ENCODE data around the gene UBR1. TPM values are rescaled to one million over a fixed set of nuclear protein-coding genes. Genes with fewer than 3 reads are reported as not detected.

Gene UBR1
- total RNA-seq, 2 donors from 2014 or later: 21.4 to 26.2 TPM

- Histone ChIP-seq H3K4me1 (peaks cover 10% of the 10 kb centered on the region), H3K9ac (ENCODE audit: low read depth in 2 of 2, low read length in 2 of 2) (peak overlapping the region; percentile 44 to 74), H3K4me3 (peak overlapping the region; percentile 75), H3K36me3 (no peaks in the 10 kb centered on the region), H3K27ac (peak overlapping the region; percentile 89), H3K9me3 (no peaks in the 10 kb centered on the region), H3K27me3 (no peaks in the 10 kb centered on the region)
- TF ChIP-seq, protein P1, sequence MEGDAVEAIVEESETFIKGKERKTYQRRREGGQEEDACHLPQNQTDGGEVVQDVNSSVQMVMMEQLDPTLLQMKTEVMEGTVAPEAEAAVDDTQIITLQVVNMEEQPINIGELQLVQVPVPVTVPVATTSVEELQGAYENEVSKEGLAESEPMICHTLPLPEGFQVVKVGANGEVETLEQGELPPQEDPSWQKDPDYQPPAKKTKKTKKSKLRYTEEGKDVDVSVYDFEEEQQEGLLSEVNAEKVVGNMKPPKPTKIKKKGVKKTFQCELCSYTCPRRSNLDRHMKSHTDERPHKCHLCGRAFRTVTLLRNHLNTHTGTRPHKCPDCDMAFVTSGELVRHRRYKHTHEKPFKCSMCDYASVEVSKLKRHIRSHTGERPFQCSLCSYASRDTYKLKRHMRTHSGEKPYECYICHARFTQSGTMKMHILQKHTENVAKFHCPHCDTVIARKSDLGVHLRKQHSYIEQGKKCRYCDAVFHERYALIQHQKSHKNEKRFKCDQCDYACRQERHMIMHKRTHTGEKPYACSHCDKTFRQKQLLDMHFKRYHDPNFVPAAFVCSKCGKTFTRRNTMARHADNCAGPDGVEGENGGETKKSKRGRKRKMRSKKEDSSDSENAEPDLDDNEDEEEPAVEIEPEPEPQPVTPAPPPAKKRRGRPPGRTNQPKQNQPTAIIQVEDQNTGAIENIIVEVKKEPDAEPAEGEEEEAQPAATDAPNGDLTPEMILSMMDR (IDR thresholded peaks at IDR 0.05): no peak
- intact Hi-C loops (cut with DNase I): loop anchor here (10.0 kb wide), 1 partner anchor 80 kb away; the partner anchor contains the start of gene CCNDBP1
- DNase-seq: peak; percentile 41
Observed at GRCh38 chr15:43105077-43105736, 631 bp downstream of the UBR1 start.

GRCh38 chr15:43104426-43104825 lies 1.4 kb downstream of the UBR1 start:
- Histone ChIP-seq H3K4me1 (peaks cover 10% of the 10 kb centered on the region), H3K27ac (no peak overlapping the region), H3K4me3 (no peak overlapping the region), H3K36me3 (no peaks in the 10 kb centered on the region), H3K9ac (ENCODE audit: low read depth in 2 of 2, low read length in 2 of 2) (no peak overlapping the region), H3K9me3 (no peaks in the 10 kb centered on the region), H3K27me3 (no peaks in the 10 kb centered on the region)
- intact Hi-C loops (cut with DNase I): loop anchor here (10.0 kb wide), 1 partner anchor 80 kb away; the partner anchor contains the start of gene CCNDBP1
- TF ChIP-seq, protein P1 (IDR thresholded peaks at IDR 0.05): no peak
- no peak for DNase-seq

- Histone ChIP-seq H3K4me1 (peaks cover 10% of the 10 kb centered on the region), H3K9ac (ENCODE audit: low read depth in 2 of 2, low read length in 2 of 2) (no peak overlapping the region), H3K4me3 (no peak overlapping the region), H3K27me3 (no peaks in the 10 kb centered on the region), H3K27ac (no peak overlapping the region), H3K9me3 (no peaks in the 10 kb centered on the region), H3K36me3 (no peaks in the 10 kb centered on the region)
- intact Hi-C loops (cut with DNase I): loop anchor here (10.0 kb wide), 1 partner anchor 81 kb away; the partner anchor contains the start of gene CCNDBP1
- TF ChIP-seq, protein P1 (IDR thresholded peaks at IDR 0.05): no peak
- DNase-seq: no peak
Observed at GRCh38 chr15:43103907-43104306, 1.9 kb downstream of the UBR1 start.

GRCh38 chr15:43102187-43102586 lies 3.7 kb downstream of the UBR1 start:
- peaks cover 10% of the 10 kb centered on the region for H3K4me1 ChIP-seq

DNA sequence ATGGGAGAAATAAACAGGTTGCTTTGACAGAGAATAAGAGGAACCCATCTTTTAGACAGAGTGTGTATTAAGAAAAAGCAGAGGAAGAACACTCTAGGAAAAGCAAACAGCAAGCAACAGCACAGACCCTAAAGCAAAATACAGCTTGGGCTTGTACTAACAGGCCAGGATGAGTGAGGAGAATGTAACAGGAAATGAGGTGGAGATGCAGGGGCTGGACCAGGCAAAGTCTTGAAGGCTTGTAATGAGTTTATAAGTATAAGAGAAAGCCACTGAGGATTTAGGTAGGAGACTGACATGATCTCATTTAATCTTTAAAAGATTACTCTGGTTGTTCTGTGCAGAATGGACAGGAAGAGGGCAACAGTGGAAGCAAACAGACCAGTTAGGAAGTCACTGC lies 4.9 kb downstream of the UBR1 start:
- Histone ChIP-seq H3K9me3 (no peaks in the 10 kb centered on the region), H3K27me3 (no peaks in the 10 kb centered on the region), H3K27ac (no peak overlapping the region), H3K9ac (ENCODE audit: low read depth in 2 of 2, low read length in 2 of 2) (no peak overlapping the region), H3K4me1 (peaks cover 10% of the 10 kb centered on the region), H3K4me3 (no peak overlapping the region), H3K36me3 (no peaks in the 10 kb centered on the region)
- no peak for DNase-seq
- TF ChIP-seq, protein P1 (IDR thresholded peaks at IDR 0.05): no peak
- intact Hi-C loops (cut with DNase I): loop anchor here (10.0 kb wide), 1 partner anchor 84 kb away; the partner anchor contains the start of gene CCNDBP1

More at GRCh38 chr15:43102187-43102586, 3.7 kb downstream of the UBR1 start:
- Histone ChIP-seq H3K9me3 (no peaks in the 10 kb centered on the region), H3K4me3 (no peak overlapping the region), H3K9ac (ENCODE audit: low read depth in 2 of 2, low read length in 2 of 2) (no peak overlapping the region), H3K36me3 (no peaks in the 10 kb centered on the region), H3K27ac (no peak overlapping the region), H3K27me3 (no peaks in the 10 kb centered on the region)
- DNase-seq: no peak
- intact Hi-C loops (cut with DNase I): loop anchor here (10.0 kb wide), 1 partner anchor 83 kb away; the partner anchor contains the start of gene CCNDBP1
- TF ChIP-seq, protein P1 (IDR thresholded peaks at IDR 0.05): no peak

Data from colonic mucosa (tissue), 4 donors.